RWPE1 (cell line): ENCODE data around the gene INTS7.
"Not testable (repeated sequence)": the region's sequence is repeated elsewhere in the genome, so short reads cannot be mapped to it uniquely, and the experiment has no call there.

Experiments
- CTCF ChIA-PET: fragments of 350-600 bp; sonication (Branson Sonifier 250); formaldehyde crosslinking; extraction: SDS; loops from one replicate; lab custom pipeline; 2021; lab: Yijun Ruan, JAX
- POLR2A ChIA-PET: fragments of 400-600 bp; formaldehyde crosslinking; extraction: SDS; loops from one replicate; lab custom pipeline; 2020; ENCODE audit warnings: antibody characterized with exemption; ENCODE audit not compliant: low non-redundant PET; lab: Yijun Ruan, JAX
- DNase-seq: peaks from one replicate; pipeline ENCODE4 v3.0.0; 2012; ENCODE audit warnings: low spot score
- H3K27ac ChIP-seq: fragments of 450-650 bp; 2 replicates; pipeline ENCODE4 v1.5.1; 2017
- CTCF ChIP-seq: fragments of 450-650 bp; conservative IDR thresholded peaks from 2 replicates; pipeline ENCODE4 v1.5.1; 2017; ENCODE audit warnings: low read depth, mild to moderate bottlenecking

Gene INTS7

GRCh38 chr1:211938561-211938997 is 96.8 kb downstream of the INTS7 start:
- POLR2A ChIA-PET, result no interaction called here
- DNase-seq, result no peak
- CTCF ChIA-PET, result no interaction called here
- no peak for TF ChIP-seq CTCF
- H3K27ac ChIP-seq, result no peak overlapping the region

GRCh38 chr1:211937422-211937821 is 97.9 kb downstream of the INTS7 start:
- DNase-seq, CTCF ChIA-PET, POLR2A ChIA-PET, H3K27ac ChIP-seq: not testable (repeated sequence)

- DNase-seq, result no peak
- no peak overlapping the region for H3K27ac ChIP-seq
- CTCF ChIA-PET, result no interaction called here
- POLR2A ChIA-PET, result no interaction called here
- TF ChIP-seq CTCF, result no peak
Measured at GRCh38 chr1:211935448-211935970, 99.8 kb downstream of the INTS7 start.

GRCh38 chr1:211933946-211934714 is 101.2 kb downstream of the INTS7 start:
- CTCF ChIA-PET, result interaction anchor here (0.6 kb wide), 2 partner anchors 11 to 253 kb away, joined by 3 read pairs; no protein-coding TSS in a partner anchor
- no peak overlapping the region for H3K27ac ChIP-seq
- no peak for DNase-seq
- POLR2A ChIA-PET, result no interaction called here
- no peak for TF ChIP-seq CTCF

GRCh38 chr1:211932933-211933254 is 102.5 kb downstream of the INTS7 start:
- no peak for DNase-seq
- no peak overlapping the region for H3K27ac ChIP-seq
- ChIA-PET CTCF (no interaction called here), POLR2A (no interaction called here)
- no peak for TF ChIP-seq CTCF

- ChIA-PET POLR2A (interaction anchor here (0.6 kb wide), 1 partner anchor 257 kb away, joined by 3 read pairs; no protein-coding TSS in a partner anchor), CTCF (no interaction called here)
- TF ChIP-seq CTCF, result no peak
- DNase-seq, result no peak
- no peak overlapping the region for H3K27ac ChIP-seq
Measured at GRCh38 chr1:211932231-211932932, 103.0 kb downstream of the INTS7 start.
